Mucosa of rectum (tissue), 2 donors: ENCODE data around the gene ZDHHC11.
"Not testable (repeated sequence)": the region's sequence is repeated elsewhere in the genome, so short reads cannot be mapped to it uniquely, and the experiment has no call there.

Experiments used
- H3K27ac ChIP-seq, 2 donors: one replicate each; pipeline ENCODE4 v1.7.0; 2013; ENCODE audit warnings: inconsistent platforms in 2 of 2, low read depth in 2 of 2, low read length in 2 of 2
- H3K27me3 ChIP-seq, 2 donors: one replicate each; pipeline ENCODE4 v1.7.0; 2013; ENCODE audit warnings: low read length in 2 of 2; ENCODE audit not compliant: control insufficient read depth in 2 of 2, insufficient read depth in 2 of 2
- H3K36me3 ChIP-seq, 2 donors: one replicate each; pipeline ENCODE4 v1.7.0; 2013; ENCODE audit warnings: low read length in 2 of 2; ENCODE audit not compliant: control insufficient read depth in 2 of 2, insufficient read depth in 2 of 2
- H3K4me1 ChIP-seq, 2 donors: one replicate each; pipeline ENCODE4 v1.7.0; 2013; ENCODE audit warnings: low read length in 2 of 2, mild to moderate bottlenecking in 1 of 2; ENCODE audit not compliant: control insufficient read depth in 2 of 2, insufficient read depth in 2 of 2
- H3K4me3 ChIP-seq, 2 donors: one replicate each; pipeline ENCODE4 v1.7.0; 2013; ENCODE audit warnings: low read length in 2 of 2
- H3K9ac ChIP-seq, 2 donors: one replicate each; pipeline ENCODE4 v1.7.0; 2013; ENCODE audit warnings: low read length in 2 of 2, low read depth in 1 of 2, mild to moderate bottlenecking in 1 of 2
- H3K9me3 ChIP-seq, 2 donors: one replicate each; pipeline ENCODE4 v1.7.0; 2013; ENCODE audit warnings: low read length in 2 of 2; ENCODE audit not compliant: control insufficient read depth in 2 of 2
- donor health status: healthy.
- donor health status: Normal muscosa, but diverticular disease.

The ZDHHC11 gene

GRCh38 chr5:770585-770984 is 80.2 kb downstream of the ZDHHC11 start:
- H3K9me3 ChIP-seq, H3K4me1 ChIP-seq, H3K27ac ChIP-seq, H3K4me3 ChIP-seq, H3K27me3 ChIP-seq, H3K9ac ChIP-seq, H3K36me3 ChIP-seq: not testable (repeated sequence)

DNA sequence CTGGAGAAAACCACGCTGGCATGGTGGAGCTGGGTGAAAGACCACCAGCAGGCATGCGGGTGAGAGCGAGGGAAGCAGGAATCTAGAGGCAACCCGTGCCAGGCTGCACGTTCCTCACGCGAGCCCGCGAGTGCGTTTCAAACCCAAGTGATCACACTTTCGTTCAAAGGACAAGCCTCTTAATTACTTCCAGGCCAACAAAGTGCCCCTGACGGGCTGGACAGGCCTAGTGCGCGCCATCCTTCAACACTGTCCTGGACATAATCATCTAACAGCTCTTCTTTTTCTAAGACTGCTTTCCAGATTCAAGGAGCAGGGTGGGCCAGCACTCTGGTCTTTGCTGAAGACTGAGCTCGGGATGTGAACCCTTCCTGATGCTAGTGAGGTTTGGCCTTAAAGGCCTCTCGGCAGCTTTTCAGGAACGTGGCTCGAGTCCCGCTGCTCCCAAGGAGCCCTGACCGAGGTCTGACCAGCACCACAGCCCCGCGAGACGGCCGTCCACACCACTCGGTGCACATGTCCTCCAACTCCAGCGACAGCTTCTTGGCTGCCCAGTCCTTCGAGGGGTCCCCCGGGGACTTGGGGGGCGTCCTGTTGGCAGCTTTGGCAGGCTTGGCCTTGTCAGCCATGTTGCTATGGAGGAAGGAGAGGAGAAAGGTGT is 81.2 kb downstream of the ZDHHC11 start:
- peaks cover 0 to 10% of the 10 kb centered on the region in 2 donors for H3K36me3 ChIP-seq
- H3K4me3 ChIP-seq, H3K27ac ChIP-seq, H3K9ac ChIP-seq, H3K27me3 ChIP-seq, H3K9me3 ChIP-seq, H3K4me1 ChIP-seq: not testable (repeated sequence)

DNA sequence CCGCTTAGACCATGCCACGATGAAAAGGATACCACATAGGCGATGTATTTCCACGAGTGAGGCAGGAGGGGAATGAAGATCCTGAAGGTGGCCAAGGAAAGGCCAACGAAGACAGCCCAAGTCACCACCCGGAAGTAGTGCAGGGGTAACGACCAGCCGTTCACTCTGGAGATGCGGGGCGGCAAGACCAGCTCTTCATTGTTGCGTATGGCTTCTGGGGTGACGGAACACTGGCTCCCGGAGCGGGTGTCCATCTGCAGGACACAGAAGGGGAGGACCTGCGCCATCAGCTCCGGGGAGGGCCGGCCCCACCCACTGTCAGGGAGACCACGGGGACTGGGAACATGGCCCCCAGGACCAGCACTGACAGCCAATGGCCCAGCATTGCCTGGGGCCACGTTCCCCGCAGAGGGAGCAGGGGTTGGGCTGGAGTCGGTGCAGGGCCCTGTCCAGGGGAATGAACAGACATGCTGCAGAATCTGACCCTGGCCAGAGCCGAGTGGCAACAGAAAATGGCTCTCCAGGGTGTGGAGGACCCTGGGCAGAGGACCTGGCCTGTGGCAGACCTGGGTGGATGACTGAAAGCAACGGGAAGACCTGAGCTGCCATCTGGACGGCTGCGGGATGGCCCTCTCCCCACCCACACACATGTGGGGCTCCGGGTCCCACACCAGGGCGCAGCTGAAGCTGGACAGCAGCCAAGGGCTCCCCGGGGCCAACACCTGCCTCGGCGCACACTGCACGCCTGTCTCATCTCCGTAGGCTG is 83.9 kb downstream of the ZDHHC11 start:
- Histone ChIP-seq H3K4me3 (no peak overlapping the region), H3K9ac (no peak overlapping the region), H3K27ac (no peak overlapping the region)

DNA sequence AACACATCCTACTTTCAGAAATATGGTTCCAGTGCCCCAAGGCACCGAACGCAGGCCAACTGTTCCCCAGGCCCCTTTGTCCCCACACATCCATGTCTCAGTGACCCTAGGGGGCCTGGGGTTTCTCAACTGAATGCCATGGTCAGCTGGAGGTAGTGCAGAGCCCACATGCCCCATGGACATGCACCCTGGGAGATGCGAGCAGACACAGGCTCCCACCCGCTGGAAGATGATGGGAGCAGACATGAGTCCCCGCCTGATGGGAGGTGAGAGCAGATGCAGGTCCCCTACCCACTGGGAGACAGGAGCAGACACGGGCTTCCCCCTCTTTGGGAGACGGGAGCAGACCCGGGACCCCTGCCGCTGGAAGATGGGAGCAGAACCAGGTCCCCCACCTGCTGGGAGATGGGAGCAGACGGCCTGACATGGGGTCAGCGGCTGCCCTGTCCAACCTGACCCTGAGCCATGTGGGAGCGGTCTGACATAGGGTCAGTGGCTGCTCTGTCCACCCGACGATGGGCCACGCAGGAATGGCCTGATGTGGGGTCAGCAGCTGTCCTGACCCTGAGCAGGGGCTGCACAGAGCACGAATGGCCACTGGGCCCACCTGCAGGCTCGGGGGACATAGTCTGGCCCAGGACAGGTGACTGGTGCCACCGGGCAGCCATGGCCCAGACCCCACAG is 84.7 kb downstream of the ZDHHC11 start:
- H3K27ac ChIP-seq: no peak overlapping the region
- no peaks in the 10 kb centered on the region for H3K4me1 ChIP-seq
- no peak overlapping the region for H3K4me3 ChIP-seq

More for the DNA sequence above, 83.9 kb downstream of the ZDHHC11 start:
- Histone ChIP-seq H3K27me3 (no peaks in the 10 kb centered on the region), H3K4me1 (no peaks in the 10 kb centered on the region), H3K9me3 (no peaks in the 10 kb centered on the region), H3K36me3 (peaks cover 0 to 13% of the 10 kb centered on the region in 2 donors)

GRCh38 chr5:763998-764781 is 86.6 kb downstream of the ZDHHC11 start:
- H3K27ac ChIP-seq: no peak overlapping the region
- no peaks in the 10 kb centered on the region for H3K9me3 ChIP-seq
- H3K9ac ChIP-seq: no peak overlapping the region
- no peaks in the 10 kb centered on the region for H3K27me3 ChIP-seq
- peaks cover 8 to 10% of the 10 kb centered on the region in 2 donors for H3K4me1 ChIP-seq
- no peak overlapping the region for H3K4me3 ChIP-seq
- peaks cover 0 to 13% of the 10 kb centered on the region in 2 donors for H3K36me3 ChIP-seq

More for the DNA sequence above, 84.7 kb downstream of the ZDHHC11 start:
- H3K9me3 ChIP-seq: no peaks in the 10 kb centered on the region
- no peaks in the 10 kb centered on the region for H3K27me3 ChIP-seq
- H3K9ac ChIP-seq: no peak overlapping the region
- peaks cover 0 to 13% of the 10 kb centered on the region in 2 donors for H3K36me3 ChIP-seq

- Histone ChIP-seq H3K36me3 (peaks cover 0 to 13% of the 10 kb centered on the region in 2 donors), H3K4me3 (no peak overlapping the region), H3K9ac (no peak overlapping the region), H3K4me1 (peaks cover 16% of the 10 kb centered on the region in 2 donors), H3K27me3 (no peaks in the 10 kb centered on the region), H3K27ac (no peak overlapping the region), H3K9me3 (no peaks in the 10 kb centered on the region)
These were observed 87.4 kb downstream of the ZDHHC11 start for GRCh38 chr5:763397-763796.

GRCh38 chr5:762996-763395 is 87.8 kb downstream of the ZDHHC11 start:
- Histone ChIP-seq H3K4me1 (peaks cover 20% of the 10 kb centered on the region in 2 donors), H3K36me3 (peaks cover 0 to 13% of the 10 kb centered on the region in 2 donors)
- H3K4me3 ChIP-seq, H3K27ac ChIP-seq, H3K27me3 ChIP-seq, H3K9ac ChIP-seq, H3K9me3 ChIP-seq: not testable (repeated sequence)

- Histone ChIP-seq H3K4me1 (peaks cover 29% of the 10 kb centered on the region in 2 donors), H3K4me3 (no peak overlapping the region), H3K36me3 (peaks cover 0 to 13% of the 10 kb centered on the region in 2 donors), H3K9me3 (no peaks in the 10 kb centered on the region), H3K27me3 (no peaks in the 10 kb centered on the region), H3K27ac (no peak overlapping the region), H3K9ac (no peak overlapping the region)
These were observed 88.7 kb downstream of the ZDHHC11 start for GRCh38 chr5:761854-762710.

- H3K9ac ChIP-seq: no peak overlapping the region
- H3K27ac ChIP-seq: no peak overlapping the region
- peaks cover 0 to 6% of the 10 kb centered on the region in 2 donors for H3K36me3 ChIP-seq
- H3K4me3 ChIP-seq: no peak overlapping the region
- H3K4me1 ChIP-seq: peaks cover 34 to 37% of the 10 kb centered on the region in 2 donors
- no peaks in the 10 kb centered on the region for H3K9me3 ChIP-seq
- no peaks in the 10 kb centered on the region for H3K27me3 ChIP-seq
These were observed 89.6 kb downstream of the ZDHHC11 start for GRCh38 chr5:761059-761771.
